AG04449 (cell line): Measurements from ENCODE around the gene TNFAIP2.

Experiments used
- CTCF ChIA-PET: fragments of 350-600 bp; formaldehyde crosslinking; extraction: SDS; loops from one replicate; lab custom pipeline; 2021; ENCODE audit warnings: antibody characterized with exemption; lab: Yijun Ruan, JAX
- POLR2A ChIA-PET: fragments of 400-600, 350-600 bp; formaldehyde crosslinking; extraction: SDS; loops from one replicate; lab custom pipeline; 2020; ENCODE audit warnings: antibody characterized with exemption, inconsistent platforms; lab: Yijun Ruan, JAX
- DNase-seq: peaks from one replicate; pipeline ENCODE4 v3.0.0-alpha.2; 2010; ENCODE audit warnings: low read depth, low spot score
- H3K4me3 ChIP-seq: 2 replicates; pipeline ENCODE4 v1.5.1; 2011; ENCODE audit warnings: low read depth, mild to moderate bottlenecking, control low read depth, low read length
- CTCF ChIP-seq: IDR thresholded peaks from one replicate; pipeline ENCODE4 v1.5.1; 2011; ENCODE audit warnings: mild to moderate bottlenecking, moderate library complexity, low read length, control low read depth, inconsistent platforms; ENCODE audit not compliant: insufficient read depth; ENCODE audit errors: missing control alignments

TNFAIP2 gene

GRCh38 chr14:103097994-103098957, 25.0 kb upstream of the TNFAIP2 start:
- DNase-seq: no peak
- H3K4me3 ChIP-seq: no peak overlapping the region
- ChIA-PET POLR2A (no interaction called here), CTCF (interaction anchor here (0.8 to 9.9 kb wide), 3 partner anchors 10 to 193 kb away, joined by 3 to 171 read pairs (median 4); no protein-coding TSS in a partner anchor)
- no peak for TF ChIP-seq CTCF

- no peak overlapping the region for H3K4me3 ChIP-seq
- TF ChIP-seq CTCF: no peak
- ChIA-PET CTCF (interaction anchor here (0.8 to 9.9 kb wide), 4 partner anchors 10 to 192 kb away, joined by 3 to 171 read pairs (median 4); no protein-coding TSS in a partner anchor), POLR2A (interaction anchor here (0.6 kb wide), 1 partner anchor 125 kb away, joined by 4 read pairs; no protein-coding TSS in a partner anchor)
- DNase-seq: no peak
These were observed 24.1 kb upstream of the TNFAIP2 start for GRCh38 chr14:103099081-103099732.

GRCh38 chr14:103099733-103100280, 23.5 kb upstream of the TNFAIP2 start:
- CTCF ChIA-PET: interaction anchor here (0.8 to 9.9 kb wide), 4 partner anchors 9 to 192 kb away, joined by 3 to 171 read pairs (median 4); no protein-coding TSS in a partner anchor

GRCh38 chr14:103100281-103101121, 22.8 kb upstream of the TNFAIP2 start:
- no peak for DNase-seq

More at GRCh38 chr14:103099733-103100280, 23.5 kb upstream of the TNFAIP2 start:
- H3K4me3 ChIP-seq: no peak overlapping the region
- POLR2A ChIA-PET: interaction anchor here (0.6 kb wide), 1 partner anchor 124 kb away, joined by 4 read pairs; no protein-coding TSS in a partner anchor
- no peak for TF ChIP-seq CTCF
- no peak for DNase-seq

More at GRCh38 chr14:103100281-103101121, 22.8 kb upstream of the TNFAIP2 start:
- ChIA-PET POLR2A (interaction anchor here (0.7 kb wide), 1 partner anchor 291 kb away, joined by 3 read pairs; no protein-coding TSS in a partner anchor), CTCF (interaction anchor here (0.7 to 9.9 kb wide), 5 partner anchors 8 to 191 kb away, joined by 3 to 171 read pairs (median 3); no protein-coding TSS in a partner anchor)
- no peak for TF ChIP-seq CTCF
- no peak overlapping the region for H3K4me3 ChIP-seq
